HTR-8/SVneo (cell line): ENCODE results near the gene SSMEM1.
"Not testable (repeated sequence)": the region's sequence is repeated elsewhere in the genome, so short reads cannot be mapped to it uniquely, and the experiment has no call there.

Experiments
- DNase-seq: peaks from one replicate; pipeline ENCODE4 v3.0.0; 2011; ENCODE audit warnings: low spot score, mixed read lengths; ENCODE audit not compliant: insufficient read length
- FAIRE-seq: peaks from 2 replicates; lab custom pipeline; 2011; peaks lifted over from hg19 to GRCh38; lab: Jason Lieb, UNC

The SSMEM1 gene

DNA sequence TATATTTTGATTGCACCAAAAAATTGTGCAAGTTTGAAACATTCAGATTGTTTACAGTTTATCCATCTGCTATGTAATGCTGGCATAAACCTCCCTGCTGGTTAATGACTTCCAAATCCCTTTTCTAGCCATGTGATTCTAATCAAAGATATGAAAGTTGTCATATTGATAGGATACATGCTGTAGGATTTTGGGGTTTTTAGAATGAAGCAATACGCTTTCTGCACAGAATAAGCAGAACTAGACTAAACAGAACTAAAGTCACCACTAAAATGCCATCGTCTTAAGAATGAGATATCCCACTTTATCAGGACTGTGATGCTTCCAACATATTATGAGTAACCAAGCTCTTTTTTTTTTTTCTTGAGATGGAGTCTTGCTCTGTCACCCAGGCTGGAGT, 856 bp downstream of the SSMEM1 start:
- no peak for FAIRE-seq
- no peak for DNase-seq

DNA sequence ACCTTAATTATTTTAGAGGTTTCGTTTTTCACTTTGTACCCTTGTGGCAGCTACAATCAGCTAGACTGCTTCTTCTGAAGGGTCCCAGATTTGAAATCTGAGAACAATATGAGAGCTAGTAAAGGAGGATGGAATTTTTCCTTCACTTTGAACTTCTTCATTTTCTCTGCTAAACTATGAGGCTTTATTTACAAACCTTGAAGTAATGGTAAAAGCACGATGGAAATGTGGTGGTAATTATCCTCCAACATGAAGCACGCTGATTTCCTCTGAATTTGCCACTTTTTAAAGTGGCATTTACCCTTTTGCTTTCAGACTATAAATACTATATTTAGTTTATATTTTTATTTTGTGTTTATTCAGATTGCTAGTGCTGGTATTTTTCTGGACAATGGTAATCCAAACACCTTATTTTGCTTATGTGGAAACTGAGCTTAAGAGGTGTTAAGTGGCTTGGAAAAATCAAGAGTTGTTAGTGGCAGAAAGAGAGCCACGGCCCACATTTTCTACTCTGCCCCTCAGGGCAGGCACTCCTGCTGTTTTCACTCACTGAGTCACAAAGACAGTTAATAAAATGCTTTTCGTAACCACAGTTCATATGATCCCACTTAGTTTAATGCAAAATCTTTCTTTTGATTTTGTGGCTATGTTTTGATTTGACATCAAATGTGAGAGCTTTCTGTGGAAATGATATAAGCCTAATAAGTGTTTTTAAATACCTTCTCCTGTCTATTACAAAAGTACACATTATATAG, 2.7 kb downstream of the SSMEM1 start:
- FAIRE-seq (no peak), DNase-seq (peak; percentile 17)

DNA sequence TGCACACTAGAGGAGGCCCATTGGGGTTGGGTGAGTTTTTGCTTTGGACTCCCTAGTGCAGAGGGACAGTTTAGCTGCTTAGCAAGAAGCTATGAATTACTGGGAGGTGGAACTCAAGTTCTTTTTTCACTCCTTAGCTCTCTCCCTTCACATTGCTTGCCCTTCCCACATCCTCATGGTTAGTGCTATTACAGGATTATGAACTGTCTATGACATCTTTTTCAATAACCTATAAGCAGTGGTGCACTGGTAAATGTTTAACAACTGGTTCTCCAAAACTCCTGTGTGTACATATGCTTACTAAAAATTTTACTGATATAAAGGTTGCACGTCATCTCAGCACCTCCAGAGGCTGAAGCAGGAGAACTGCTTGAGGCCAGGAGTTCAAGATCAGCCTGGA, 6.2 kb downstream of the SSMEM1 start:
- FAIRE-seq (no peak), DNase-seq (no peak)

DNA sequence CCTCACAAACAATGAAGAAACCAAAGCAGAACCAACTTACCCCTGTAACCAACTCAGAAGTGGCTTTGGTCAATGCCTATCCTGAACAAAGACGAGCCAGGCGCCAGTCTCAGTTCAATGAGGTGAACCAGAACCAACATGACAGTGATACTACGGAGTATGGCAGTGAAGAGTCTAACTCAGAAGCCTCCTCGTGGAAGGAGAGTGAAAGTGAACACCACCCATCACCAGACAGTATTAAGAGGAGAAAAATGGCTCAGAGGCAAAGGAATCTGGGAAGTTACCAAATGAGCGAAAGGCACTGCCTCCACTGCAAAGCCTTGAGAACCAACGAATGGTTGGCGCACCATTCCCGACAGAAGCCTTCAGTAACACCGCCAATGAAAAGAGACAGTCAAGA, 8.4 kb downstream of the SSMEM1 start:
- no peak for DNase-seq
- FAIRE-seq = no peak

DNA sequence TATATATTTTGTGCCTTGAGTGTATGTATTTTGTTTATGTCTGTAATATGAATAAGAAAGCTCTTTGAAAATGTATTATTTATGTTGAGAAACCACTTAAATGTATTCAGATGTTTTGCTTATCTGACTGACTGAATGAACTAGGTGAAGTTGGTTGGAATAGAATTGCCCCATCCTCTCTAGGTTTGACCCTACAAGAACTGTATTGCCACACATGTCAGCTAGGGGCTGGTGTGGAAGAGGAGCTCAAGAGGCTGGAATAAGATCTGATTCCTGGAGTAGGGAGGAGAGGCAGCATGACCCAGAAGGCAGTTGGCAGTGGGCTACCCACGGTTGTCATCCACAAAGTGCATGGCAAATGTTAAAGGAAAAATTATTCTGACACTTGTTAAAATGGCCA, 9.1 kb downstream of the SSMEM1 start:
- no peak for DNase-seq
- FAIRE-seq = no peak

DNA sequence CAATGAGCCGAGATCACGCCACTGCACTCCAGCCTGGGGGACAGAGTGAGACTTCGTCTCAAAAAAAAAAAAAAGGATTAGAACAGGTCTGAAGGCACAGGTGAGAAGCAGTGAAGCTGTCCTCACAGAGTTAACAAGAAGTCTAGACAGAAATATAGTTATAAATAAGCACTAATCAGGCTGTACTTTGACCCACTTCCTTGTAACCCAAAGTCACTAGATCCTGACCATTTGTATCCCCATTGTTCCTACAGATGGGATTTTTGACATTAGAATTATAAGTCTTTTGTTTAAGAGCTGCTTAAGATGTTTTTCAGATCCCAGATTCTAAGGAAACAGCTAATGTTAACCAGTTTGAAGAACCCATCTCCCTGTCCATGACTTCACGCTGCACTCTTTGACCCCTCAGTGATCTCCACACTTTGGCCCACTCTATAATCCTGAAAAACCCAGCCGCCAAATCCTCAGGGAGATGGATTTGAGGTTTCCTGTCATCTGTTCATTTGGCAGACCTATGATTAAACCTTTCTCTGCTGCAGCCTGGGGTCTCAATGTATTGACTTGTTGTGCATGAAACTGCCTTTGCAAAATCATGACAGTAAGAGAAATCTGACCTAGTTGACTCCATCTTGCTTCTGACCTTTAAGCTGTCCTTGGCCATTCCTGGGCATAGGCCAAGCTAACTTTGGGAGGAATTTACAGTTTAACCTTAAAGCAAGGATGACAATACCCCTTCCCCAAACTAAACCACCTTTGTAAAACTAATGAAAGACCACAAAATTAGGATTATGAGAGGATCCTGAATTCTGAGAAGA, 11.4 kb downstream of the SSMEM1 start:
- DNase-seq = no peak
- no peak for FAIRE-seq

DNA sequence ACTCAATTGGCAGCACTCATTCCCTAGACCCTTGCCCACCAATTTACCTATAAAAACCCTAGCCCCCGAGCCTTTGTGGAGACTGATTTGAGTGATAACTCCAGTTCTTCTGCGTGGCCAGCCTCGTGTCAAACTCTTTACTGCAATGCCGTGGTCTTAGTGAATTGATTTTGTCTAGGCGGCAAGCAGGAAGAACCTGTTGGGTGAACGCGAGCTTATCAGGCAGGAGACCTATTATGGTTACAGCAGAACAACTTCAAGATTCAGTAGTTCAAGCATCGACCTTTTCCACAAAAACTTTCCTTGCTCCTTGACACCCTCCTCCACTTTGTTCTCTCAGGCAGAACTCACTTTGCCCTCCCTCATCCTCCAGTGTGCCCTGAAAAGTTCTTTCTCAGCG, 12.2 kb downstream of the SSMEM1 start:
- DNase-seq (no peak), FAIRE-seq (no peak)

DNA sequence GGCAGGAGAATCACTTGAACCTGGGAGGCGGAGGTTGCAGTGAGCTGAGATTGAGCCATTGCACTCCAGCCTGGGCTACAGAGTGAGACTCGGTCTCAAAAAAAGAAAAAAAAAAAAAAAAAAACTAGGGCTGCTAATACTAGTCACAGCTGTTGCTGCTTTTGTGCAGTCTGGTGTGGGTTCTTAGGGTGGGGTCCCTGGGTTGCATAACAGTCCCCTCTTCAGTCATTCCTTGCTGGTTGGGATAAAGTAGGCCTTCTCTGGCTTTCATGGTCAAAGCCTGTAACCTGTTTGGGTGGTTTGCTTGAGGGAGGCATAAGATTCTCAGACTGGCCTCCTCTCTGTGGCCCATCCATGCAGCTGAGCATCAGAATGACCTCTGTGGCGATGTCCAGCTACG, 14.1 kb downstream of the SSMEM1 start:
- DNase-seq (no peak), FAIRE-seq (no peak)

DNA sequence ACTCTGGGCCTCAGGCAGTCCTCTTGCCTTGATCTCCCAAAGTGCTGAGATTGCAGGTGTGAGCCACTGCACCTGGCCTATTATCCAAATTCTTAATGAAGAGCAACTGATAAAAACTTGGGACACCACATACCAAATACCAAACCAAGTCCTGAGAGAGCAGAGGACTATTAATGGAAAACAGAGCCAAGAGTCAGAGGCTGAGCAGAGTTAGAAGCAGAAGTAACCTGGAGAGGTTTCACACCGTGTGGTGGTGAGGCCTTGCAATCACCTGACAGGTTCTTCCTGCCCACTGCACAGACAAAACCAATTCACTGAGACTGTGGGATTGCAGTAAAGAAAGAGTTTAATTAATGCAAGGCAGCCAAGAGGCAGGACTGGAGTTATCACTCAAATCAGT, 16.0 kb downstream of the SSMEM1 start:
- no peak for FAIRE-seq
- no peak for DNase-seq

DNA sequence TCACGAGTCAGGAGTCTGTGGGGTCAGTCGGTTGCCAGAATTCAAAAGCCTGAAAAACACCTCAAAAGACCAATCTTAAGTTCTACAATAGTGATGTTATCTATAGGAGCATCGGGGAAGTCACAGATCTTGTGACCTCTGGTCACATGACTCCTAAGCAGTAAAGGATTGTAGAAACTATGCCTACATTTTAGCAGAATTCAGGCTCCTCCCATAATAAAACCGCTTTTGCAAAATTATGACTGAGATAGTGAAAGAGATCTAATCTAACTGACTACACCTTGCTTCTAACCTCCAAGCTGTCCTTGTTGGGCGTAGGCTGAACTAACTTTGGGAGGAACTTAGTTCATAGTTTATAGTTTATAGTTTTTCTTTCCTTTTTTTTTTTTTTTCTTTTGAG, 16.6 kb downstream of the SSMEM1 start:
- no peak for DNase-seq
- FAIRE-seq = no peak

DNA sequence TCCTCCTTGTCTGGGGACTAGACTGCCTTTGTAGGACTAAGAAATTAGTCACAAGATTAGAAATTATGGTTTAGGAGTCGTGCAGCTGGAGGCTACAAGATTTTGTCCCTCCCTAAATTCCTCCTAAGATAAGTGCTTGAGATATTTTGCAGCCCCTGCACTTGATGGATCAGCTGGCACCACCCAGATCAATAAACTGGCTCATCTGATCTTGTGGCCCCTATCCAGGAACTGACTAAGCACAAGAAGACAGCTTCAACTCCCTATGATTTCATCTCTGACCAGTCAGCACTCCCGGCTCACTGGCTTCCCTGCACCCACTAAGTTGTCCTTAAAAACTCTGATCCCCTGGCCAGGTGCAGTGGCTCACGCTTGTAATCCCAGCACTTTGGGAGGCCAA, 17.3 kb downstream of the SSMEM1 start:
- DNase-seq, FAIRE-seq: not testable (repeated sequence)

DNA sequence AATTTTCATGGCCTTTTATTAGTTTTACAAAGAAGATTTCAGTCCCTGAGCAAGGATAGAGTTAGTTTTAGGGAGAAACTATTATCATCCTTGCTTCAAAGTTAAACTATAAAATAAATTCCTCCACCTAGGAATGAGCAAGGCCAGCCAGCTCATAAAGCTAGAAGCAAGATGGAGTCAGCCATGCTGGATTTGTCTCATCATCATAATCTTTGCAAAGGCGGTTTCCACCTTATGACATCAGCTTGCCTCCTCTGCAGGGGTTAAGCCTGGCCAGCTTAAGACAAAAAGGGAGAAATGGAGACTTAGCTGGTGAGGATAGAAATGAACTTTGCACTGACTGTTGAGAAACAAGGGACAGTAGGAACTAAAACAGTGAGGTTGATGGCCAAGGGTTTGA, 18.7 kb downstream of the SSMEM1 start:
- FAIRE-seq (no peak), DNase-seq (no peak)

DNA sequence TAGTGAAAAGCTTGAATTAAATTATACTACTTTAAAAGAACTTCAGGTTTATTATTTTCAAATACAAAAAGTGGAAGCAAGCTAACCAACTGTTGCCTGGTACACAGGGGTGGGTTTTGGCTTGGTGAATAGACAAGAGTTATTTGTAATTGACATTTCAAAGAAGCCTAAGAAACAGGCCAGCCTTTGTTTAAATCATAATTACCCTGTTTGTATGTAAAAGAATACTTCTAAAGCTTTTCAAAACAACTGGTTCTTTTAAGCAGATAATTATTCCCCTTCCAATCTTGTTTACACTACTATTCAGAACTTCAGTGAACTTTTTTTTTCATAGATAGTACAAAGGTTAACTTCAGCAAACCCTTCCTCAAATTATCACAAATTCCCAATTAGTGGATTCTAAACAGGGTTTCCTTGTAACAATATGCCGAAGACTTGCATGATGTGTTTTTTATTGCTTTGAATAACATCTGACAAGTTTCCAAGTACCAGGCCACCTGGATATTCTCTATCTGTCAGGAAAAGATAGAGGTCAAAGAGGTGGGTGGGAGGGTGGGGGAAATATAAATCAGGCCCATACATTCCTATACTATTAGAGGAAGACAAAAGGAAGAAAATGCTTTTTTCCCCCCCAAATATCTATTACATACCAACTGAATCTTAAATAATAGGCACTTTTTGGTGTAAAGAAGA, 20.4 kb downstream of the SSMEM1 start:
- DNase-seq (no peak), FAIRE-seq (no peak)

DNA sequence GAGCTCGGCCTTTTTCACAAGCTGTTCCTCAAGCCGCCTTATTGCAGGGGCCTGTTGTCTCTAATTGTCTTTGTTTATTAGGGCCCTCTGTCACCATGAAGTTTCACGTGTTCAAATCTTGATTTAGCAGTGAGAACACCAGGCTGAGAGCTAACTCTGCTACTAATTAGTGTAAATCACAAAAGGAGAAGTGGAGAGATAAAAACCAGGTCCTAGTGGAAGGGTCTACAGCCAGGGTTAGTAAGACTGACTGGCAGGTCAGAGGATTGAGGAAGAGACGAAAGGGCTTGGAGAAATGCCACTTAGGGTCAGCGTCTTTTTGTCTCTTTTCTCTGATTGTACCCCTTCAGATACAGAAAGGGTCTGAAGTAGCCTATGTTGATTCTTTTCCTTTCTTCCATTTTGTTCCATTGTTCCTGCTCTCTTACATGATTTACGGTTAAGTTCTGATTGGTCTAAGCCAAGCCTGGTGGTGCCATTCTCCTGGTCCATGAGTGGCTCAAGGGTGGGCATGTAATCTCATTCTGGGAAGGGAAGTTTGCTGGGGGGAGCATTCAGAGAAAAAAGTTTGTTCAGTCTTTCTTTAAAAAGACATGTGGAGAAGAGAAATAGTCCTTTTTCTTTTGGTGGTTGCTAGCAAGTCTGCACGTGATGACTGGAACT, 21.3 kb downstream of the SSMEM1 start:
- DNase-seq = no peak
- no peak for FAIRE-seq

DNA sequence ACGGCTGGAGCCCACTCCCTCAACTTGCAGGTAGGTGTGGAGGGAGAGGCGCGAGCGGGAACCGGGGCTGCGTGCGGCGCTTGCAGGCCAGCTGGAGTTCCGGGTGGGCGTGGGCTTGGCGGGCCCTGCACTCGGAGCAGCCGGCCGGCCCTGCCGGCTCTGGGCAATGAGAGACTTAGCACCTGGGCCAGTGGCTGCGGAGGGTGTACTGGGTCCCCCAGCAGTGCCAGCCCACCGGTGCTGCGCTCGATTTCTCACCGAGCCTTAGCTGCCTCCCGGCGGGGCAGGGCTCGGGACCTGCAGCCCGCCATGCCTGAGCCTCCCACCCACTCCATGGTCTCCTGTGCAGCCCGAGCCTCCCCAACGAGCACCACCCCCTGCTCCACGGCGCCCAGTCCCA, 22.3 kb downstream of the SSMEM1 start:
- not testable (repeated sequence) for DNase-seq, FAIRE-seq

DNA sequence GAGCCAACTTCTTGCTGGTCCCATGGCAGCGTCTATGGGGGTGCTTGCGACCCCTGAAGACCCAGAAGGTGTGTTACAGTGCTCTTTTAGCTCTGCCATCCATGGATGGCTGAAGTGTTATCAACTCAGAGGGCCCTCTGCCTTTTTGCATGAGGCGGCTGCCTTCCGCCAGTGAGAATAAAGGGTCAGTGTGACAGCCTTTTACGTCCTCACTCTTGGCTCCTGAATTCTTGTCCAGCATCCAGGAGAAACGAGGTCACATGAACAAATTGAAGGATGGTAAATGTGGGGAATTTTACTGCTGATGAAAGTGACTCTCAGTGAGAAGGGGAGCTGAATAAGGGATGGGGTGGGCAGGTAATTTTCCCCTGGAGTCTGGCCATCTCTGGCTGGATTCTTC, 24.1 kb downstream of the SSMEM1 start:
- DNase-seq (no peak), FAIRE-seq (no peak)

DNA sequence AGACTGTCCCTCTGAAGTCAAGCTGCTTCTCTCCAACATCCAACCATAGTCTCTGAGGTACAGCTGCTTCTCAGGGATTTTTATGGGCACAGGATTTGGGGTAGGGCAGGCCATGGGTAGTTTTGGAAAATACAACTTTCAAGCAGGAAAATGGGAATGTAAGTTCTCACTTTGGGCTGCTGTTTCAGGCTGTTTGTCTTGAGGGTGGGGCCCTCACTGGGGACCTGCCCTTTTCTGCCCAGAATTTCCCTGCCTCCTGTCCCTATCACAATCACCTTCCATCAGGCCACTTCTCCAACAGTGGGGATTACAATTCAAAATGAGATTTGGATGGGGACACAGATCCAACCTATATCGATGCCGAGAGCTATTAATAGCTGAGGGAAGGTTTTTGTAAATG, 24.5 kb downstream of the SSMEM1 start:
- FAIRE-seq = no peak
- no peak for DNase-seq

DNA sequence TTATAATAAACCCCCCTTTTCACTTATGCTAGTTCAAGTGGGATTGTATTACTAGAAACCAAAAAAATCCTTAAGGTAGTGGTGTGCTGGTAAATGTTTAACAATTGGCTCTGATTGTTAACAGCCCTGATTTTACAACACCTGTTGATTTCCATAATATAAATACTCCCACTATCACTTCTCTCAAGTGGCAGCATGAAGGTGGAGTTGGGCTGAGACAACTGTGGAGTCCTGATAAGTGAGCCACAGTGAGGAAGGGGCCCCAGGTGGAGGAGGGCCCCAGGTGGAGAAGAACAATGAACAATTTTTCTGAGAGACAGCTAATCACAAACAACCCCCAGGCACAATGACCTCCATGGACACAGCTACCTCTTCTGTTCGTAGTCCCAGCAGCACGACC, 26.4 kb downstream of the SSMEM1 start:
- FAIRE-seq = no peak
- DNase-seq = no peak

DNA sequence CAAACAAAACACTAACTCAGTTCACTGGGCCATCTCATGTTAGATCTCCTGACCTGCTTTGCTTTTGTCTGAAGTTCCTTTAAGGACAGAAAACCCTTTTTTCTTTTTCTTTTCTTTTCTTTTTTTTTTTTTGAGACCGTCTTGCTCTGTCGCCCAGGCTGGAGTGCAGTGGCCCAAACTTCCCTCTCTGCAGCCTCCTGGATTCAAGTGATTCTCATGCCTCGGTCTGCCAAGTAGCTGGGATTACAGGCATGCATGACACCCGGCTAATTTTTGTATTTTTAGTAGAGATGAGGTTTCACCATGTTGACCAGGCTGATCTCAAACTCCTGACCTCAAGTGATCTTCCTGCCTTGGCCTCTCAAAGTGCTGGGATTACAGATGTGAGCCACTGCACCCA, 28.7 kb downstream of the SSMEM1 start:
- FAIRE-seq, DNase-seq: not testable (repeated sequence)

DNA sequence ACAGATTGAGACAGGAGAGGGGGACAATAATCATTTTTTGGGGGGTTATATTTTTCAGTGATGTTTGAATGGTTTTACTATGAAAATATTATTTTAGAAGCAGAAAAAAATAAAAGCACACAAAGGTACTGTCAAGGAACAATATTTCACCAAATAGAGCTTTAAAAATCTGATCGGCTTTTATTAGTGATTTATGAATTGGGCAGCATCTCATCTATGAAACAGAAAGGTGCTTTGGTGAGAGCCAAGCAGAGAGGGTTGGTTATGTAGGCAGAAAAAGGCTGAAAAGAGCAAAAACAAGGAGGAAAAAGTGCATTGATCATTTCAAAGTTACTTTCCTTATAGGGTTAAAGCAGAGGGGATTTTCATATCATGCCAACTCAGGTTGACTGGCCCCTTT, 32.6 kb downstream of the SSMEM1 start:
- FAIRE-seq (no peak), DNase-seq (no peak)
